Measurements from ENCODE around the gene DGKE.

Gene DGKE

DNA sequence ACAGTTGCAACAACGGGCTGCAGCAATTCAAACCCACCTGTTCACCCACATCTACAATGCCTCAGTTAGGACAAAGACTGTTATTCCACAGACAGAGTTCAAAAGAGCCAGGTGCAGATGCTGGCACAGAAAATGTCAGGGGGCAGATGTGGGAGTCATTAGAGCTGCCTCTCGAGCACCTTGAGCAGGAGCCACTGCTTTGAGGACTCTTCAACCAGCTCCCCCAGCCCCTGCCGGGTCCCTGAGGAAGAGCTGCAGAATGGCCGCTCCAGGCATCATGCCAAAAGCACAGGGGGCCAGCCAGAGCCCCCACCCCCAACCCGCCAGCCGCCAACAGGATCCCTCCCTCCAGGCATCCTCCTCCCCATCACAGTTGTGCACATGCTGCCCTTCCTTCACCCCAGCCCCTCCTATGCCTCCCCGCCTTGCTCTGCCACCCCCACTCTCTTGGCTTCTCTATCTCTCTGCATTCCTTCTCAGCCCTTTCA, 21.0 kb upstream of the DGKE start:
- FAIRE-seq: no peak
- no peak for DNase-seq (ENCODE audit: low spot score)

DNA sequence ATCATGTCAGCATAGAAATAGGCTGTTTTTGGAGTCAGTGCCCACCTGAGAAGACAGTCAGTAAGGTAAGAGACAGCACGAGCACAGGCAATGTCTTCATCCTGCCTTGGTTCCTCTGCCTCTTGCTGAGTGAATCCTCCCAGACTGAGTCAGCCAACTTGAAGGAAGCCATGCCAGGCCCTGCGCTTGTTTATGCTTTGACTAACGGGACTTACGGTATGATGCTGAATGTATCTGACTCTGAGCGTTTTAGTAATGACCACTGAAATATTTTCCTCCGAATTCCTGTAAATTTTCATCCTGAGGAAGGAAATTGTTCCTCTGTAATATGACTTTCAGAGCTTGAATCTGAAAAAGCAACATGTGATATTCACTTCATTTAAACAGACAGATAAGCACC, 18.2 kb upstream of the DGKE start:
- no peak for DNase-seq (ENCODE audit: low spot score)
- no peak for FAIRE-seq

DNA sequence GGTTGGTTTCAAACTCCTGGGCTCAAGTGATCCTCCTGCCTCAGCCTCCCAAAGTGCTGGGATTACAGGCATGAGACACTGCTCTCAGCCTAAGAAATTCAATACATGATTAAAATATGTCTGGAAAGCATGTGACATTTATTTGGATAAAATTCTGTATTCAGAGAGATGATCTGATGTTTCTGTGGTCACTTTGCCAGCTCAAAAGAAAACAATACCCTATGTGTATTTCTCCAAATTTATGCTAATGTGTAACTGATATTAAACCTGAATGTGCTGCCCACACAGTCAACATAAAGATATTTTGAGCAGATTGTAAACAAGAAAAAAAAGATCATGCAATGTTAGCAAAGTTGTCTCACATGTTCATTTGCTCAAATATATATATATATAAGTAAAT, 16.9 kb upstream of the DGKE start:
- FAIRE-seq: no peak
- DNase-seq (ENCODE audit: low spot score): no peak

DNA sequence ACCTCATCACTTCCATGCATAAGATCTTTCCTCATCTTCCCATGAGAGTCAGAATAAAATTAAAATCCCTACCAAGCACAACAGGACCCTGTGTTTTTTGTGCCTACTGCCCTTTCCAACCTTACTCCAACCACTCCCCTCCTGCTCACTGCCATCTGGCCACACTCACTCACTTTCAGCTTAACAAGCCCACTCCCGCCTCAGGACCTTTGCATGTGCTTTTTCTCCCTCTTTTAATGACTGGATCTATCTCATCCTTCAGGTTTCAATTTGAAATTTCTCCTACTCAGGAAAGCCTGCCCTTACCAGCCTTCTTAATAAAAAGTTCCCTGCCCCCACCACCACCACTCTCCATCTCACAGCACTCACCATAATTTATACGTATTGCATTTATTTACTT, 14.9 kb upstream of the DGKE start:
- DNase-seq (ENCODE audit: low spot score) (no peak), FAIRE-seq (no peak)

- DNase-seq (ENCODE audit: low spot score): peak; percentile 76
- peak; percentile 75 for FAIRE-seq
These were observed 14.4 kb upstream of the DGKE start for GRCh38 chr17:56819431-56820145.

GRCh38 chr17:56820207-56820606, 13.7 kb upstream of the DGKE start:
- FAIRE-seq (no peak), DNase-seq (ENCODE audit: low spot score) (no peak)

DNA sequence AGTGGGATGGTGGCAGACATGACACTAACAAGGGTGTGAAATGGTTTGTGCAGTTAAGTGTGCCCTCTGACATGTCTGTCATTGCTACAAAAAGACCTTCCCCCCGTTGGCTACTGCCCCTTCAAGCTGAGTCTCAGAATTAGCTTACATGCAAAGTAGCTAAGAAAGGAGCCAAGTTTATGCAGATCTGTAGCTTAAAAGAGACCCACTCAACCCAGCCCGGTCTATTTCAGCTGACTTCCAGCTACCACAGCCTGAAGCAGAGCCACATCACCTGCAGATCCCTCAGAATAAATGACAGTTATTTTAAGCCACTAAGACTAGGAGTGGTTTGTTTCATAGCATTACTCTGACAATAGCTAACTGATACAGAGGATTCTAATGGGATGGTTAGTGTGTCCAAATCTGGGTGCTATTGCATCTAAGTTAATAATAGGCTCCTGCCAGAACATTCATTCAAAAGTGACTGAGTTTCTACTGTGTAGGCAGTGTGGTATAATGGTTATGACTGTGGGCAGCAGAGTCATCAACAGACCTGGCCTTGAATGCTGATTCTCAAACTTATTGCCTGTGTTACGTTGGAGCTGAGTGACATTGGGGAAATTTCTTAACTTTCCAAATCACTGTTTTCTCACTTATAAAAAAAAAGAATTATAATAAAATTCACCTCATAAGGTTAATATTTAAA, 12.0 kb upstream of the DGKE start:
- DNase-seq (ENCODE audit: low spot score) (no peak), FAIRE-seq (no peak)

GRCh38 chr17:56822725-56823124, 11.2 kb upstream of the DGKE start:
- no peak for DNase-seq (ENCODE audit: low spot score)

DNA sequence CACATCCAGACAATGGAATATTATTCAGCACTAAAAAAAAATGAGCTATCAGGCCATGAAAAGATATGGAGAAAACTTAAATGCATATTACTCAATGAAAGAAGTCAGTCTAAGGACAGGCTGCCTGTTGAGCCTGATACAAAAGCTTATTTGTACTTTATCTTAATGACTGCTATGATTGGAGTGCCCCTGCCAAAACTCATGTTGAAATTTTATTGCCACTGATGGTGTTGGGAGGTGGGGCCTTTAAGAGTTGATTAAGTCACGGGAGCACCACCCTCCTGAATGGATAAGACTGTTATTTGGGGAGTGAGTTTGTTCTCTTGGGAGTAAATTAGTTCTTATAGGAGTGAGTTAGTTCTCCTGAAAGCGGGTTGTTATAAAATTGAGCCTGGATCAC, 10.1 kb upstream of the DGKE start:
- DNase-seq (ENCODE audit: low spot score) (no peak), FAIRE-seq (no peak)

More at GRCh38 chr17:56822725-56823124, 11.2 kb upstream of the DGKE start:
- FAIRE-seq: no peak

DNA sequence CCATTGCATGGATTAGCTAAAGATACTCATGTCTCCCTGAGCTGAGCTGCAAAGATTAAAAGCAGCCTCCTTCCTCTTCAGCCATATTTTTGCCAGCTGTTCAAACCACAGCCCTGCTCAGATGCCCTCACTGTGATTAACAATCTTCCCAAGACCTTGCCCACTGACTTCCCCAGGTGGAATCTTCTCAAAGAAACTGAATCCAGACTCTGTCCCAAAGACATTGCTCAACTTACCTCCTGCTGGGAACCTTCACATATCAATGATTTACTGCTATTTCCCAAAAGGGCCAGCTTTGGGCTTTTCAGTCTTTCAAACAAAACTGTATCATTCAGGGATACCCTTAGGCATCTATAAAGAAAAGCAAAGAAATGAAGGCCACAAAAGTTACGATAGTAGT, 9.4 kb upstream of the DGKE start:
- no peak for FAIRE-seq

DNA sequence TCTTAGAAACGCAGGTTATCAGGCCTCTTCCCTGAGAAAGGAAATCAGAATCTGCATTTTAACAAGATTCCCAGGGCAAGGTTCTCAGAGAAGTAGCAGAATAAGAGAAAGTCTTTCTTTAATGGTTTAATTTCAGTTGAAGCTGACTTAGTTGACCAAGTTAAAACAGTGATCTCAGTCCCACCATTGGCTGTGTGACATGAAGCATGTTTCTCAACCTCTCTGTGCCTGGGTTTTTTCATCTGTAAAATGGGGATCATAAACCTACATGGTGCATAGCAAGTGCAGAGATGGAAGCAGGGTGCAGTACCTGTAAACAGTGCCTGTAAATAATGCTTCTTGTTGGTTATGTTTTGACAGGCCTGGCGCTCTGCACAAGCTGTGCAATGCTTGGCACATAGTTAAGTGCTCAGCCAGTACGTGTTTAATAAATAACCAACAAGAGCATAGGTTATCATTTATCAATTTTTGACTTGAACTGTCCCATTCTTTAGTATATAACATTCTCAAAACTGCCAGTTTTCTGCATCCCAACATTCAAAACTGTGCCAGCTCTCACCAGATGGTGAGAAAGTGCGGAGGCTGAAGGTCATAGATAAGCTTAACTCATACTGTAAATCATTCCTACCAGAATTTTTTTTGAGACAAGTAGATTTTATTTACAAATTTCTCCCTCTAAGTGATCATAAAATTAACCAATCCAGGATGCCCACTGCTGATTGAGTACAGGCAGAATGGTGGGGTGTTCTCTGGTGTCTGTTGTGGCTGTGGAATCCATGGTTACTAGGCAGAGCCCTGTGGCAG, 7.1 kb upstream of the DGKE start:
- DNase-seq (ENCODE audit: low spot score) (no peak), FAIRE-seq (no peak)

More for the DNA sequence above, 9.4 kb upstream of the DGKE start:
- DNase-seq (ENCODE audit: low spot score): no peak

DNA sequence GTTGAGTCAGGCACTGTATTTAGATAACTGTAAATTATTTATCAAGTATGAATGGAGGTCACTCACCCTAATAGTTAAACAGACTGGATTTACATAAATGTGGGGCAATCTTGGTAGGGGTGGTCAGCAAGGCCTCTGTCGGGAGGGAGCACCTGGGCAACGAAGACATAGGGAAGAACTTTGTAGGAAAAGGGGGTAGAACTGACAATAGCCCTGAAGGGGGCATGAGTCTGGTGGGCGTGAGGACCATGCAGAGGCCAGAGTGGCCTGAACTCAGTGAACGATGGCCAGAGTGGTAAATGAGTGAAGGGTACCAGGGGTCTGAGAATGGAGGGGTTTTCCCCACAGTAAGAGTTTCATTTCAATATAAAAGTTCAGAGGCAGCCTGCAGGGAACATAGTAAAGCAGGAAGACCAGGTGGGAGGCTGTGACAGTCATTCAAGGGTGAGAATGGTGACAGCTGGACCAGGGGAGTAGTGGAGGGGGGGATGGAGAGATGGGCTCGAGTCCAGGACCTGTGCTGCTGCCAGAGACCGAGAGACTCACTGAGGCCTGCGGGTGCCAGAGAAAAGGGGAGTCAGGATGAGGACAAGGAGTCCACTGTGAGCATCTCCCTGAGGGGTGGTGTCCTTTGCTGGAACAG, 3.1 kb upstream of the DGKE start:
- FAIRE-seq (no peak), DNase-seq (ENCODE audit: low spot score) (no peak)

GRCh38 chr17:56831369-56832095, 2.4 kb upstream of the DGKE start:
- DNase-seq (ENCODE audit: low spot score) (no peak), FAIRE-seq (no peak)

DNA sequence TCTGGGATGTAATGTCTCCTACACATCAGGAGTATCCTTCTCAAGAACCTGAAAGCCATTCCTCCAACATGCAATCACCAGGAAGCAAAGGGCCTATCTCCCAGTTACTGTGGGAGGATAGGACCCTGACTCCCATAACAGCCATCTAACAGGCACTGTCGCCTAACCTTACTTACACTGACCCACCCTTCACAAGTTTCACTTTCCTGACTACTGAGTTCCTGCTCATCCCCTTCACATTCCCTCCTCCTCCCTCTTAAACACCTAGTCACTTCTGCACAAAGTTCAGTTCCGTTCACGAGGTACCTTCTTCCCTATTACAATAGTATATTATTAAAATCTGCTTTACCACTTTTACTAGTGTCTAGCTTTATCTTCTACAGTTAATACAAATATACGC, 1.5 kb upstream of the DGKE start:
- DNase-seq (ENCODE audit: low spot score): no peak
- no peak for FAIRE-seq

DNA sequence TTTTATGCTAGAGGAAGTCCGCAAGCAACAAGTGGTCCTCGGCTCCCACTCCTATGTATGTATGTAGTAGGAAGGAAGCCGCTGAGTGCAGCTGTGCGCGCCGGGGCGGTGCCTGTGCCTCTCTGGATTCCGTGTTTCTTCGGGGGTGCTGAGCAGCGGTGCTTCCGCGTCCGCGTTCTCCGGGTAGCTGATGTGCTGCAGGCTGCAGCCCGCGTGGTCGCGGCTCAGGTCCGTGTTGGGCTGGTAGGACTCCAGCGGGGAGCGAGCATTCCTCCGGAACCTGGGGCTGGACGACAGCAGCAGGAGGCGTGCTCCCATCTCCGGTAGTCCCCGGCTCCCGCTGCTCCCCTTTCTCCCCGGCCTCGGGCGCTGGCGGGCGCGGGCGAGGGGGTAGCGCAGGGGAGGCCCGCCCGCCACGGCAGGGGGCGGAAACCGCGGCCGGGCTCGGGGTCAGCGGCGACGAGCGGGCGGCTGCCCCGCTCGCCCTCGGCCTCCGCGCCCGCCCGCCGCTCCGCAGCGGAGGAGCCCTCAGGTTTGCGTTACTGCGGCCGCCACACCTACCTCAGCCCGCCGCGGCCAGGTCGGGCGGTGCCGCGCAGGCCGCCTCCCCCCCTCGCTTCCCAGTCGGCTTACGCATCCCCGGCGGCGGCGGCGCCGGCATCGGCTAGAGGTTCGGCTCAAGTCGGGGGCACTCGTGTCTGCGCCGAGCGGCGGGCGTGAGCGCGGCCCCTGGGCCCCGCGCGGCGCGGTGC, 718 bp upstream of the DGKE start:
- FAIRE-seq: no peak

DNA sequence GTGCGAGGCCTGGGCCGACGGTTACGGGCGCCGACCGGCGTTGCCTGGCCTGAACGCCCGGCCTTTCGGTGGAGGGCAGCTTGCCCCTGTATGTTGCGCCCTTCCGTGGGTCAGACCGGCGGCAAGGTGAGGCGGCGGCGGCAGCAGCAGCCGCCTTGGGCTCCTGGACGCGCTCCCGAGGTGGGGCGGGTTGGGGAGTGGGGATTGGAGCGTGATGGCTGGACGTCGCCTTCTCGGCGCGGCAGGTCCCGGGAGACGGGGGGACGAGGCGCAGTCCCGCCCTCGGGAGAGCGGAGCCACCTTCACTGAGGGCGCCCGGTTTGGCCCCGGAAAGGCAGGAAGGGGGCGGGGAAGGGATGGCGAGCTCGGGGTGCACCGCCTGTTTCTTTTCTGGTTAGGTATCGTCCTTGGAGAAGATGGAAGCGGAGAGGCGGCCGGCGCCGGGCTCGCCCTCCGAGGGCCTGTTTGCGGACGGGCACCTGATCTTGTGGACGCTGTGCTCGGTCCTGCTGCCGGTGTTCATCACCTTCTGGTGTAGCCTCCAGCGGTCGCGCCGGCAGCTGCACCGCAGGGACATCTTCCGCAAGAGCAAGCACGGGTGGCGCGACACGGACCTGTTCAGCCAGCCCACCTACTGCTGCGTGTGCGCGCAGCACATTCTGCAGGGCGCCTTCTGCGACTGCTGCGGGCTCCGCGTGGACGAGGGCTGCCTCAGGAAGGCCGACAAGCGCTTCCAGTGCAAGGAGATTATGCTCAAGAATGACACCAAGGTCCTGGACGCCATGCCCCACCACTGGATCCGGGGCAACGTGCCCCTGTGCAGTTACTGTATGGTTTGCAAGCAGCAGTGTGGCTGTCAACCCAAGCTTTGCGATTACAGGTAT, 671 bp downstream of the DGKE start:
- FAIRE-seq: no peak
- DNase-seq (ENCODE audit: low spot score): no peak

More for the DNA sequence above, 718 bp upstream of the DGKE start:
- DNase-seq (ENCODE audit: low spot score): peak; percentile 53

- FAIRE-seq (no peak), DNase-seq (ENCODE audit: low spot score) (no peak)
These were observed 1.3 kb downstream of the DGKE start for GRCh38 chr17:56835264-56835585.

GRCh38 chr17:56838687-56839086, 4.7 kb downstream of the DGKE start:
- FAIRE-seq (no peak), DNase-seq (ENCODE audit: low spot score) (no peak)

DNA sequence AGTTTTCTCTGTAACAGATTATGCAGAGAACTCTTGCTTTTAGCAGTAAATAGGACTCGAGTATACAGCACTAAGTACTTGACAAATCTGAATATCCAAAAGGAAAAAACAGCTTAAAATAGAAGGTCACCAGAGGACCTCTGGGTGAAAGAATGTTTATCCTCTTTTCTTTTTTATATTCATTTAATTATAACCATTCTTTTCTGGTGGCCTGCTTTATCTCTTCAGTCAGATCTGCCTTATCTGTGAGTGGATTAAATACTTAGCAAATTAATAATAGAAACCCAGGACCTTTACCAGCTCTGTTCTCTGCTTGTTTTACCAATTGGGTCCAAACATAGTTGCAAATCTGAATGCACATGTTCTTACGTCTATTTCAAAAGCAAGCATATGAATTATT, 8.6 kb downstream of the DGKE start:
- FAIRE-seq: no peak
- DNase-seq (ENCODE audit: low spot score): no peak

Measured in RCC 7860 (cell line).